Measurements from ENCODE around the gene FGGY.
"Not testable (repeated sequence)": the region's sequence is repeated elsewhere in the genome, so short reads cannot be mapped to it uniquely, and the experiment has no call there.

The FGGY gene

GRCh38 chr1:59522925-59523505 lies 226.1 kb downstream of the FGGY start:
- no peak for DNase-seq

DNA sequence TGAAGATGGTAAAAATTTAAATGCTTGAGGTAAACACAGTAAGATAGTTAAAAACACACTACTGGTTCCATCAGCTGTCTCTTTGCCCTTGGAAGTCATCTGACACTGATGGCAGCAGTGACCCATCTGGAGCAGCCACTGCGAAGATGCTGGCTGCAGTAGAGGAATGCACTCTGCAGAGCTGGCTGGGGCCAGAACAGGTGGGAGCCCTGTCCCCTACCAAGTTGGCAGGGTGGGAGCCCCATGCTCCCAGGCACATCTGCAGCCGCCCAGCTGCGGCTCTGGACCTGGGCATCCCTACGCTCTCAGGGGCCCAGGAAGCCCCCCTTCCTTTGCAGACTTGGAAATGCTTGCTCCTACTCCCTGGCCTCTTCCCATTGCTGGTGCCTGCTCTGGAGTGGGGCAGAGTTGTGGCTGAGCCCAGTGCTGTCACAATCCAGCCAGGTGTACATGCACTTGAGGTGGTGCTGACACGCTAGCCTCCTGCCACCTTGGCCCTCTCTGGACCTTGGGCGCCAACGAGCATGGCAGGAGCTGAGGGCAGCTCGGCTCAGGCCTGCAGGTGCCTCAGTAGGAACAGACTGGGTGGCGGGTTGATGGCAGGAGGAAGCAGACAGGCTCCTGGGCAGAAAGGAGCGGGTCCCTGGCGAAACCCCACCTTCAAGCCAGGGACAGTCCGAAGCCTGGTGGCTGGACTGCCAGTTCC lies 227.0 kb downstream of the FGGY start:
- DNase-seq: no peak

DNA sequence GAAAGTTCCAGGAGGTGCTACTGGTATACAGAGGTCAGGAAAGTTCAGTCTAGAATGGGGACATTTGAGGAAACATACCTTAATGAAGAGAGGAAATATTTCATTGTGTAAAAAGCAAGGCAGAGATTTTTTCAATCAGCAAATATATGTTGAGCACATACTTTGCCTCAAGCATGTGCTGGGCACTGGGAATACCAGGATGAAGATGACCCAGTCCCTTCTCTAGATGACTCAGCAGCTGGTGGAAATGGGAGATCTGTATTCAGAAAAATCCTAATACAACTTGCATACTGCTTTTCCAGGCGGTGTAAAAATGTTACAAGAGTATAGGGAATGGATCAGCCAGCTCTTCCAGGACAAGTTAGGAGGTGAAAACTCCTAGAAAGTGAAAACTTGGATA lies 229.3 kb downstream of the FGGY start:
- no peak for DNase-seq

GRCh38 chr1:59528471-59528870 lies 231.6 kb downstream of the FGGY start:
- DNase-seq: no peak

DNA sequence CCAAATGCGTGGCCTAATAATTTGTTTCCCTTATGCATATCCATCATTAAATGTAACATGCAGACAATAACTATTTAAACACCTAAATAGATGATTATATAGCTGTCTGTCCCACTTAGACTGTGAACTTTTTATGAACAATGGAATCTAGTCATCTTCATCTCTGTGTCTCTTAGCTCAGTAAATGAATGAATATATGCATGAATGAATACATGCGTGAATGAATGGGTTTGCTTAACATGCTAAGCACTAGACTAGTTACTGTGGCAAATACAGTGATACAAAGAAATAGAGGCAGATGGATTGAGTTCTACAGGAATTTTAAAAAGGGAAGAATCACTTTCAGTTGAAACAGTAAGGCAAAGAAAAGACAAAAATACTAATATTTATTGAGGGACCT lies 232.0 kb downstream of the FGGY start:
- DNase-seq: no peak

- no peak for DNase-seq
These were observed 233.2 kb downstream of the FGGY start for GRCh38 chr1:59530119-59530518.

- DNase-seq: no peak
These were observed 235.2 kb downstream of the FGGY start for GRCh38 chr1:59532102-59532501.

DNA sequence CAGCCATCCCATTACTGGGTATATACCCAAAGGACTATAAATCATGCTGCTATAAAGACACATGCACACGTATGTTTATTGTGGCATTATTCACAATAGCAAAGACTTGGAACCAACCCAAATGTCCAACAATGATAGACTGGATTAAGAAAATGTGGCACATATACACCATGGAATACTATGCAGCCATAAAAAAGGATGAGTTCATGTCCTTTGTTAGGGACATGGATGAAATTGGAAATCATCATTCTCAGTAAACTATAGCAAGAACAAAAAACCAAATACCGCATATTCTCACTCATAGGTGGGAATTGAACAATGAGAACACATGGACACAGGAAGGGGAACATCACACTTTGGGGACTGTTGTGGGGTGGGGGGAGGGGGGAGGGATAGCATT lies 241.6 kb downstream of the FGGY start:
- DNase-seq: not testable (repeated sequence)

- no peak for DNase-seq
These were observed 243.2 kb downstream of the FGGY start for GRCh38 chr1:59539961-59540681.

GRCh38 chr1:59541161-59541560 lies 244.3 kb downstream of the FGGY start:
- DNase-seq: no peak

- DNase-seq: no peak
These were observed 245.0 kb downstream of the FGGY start for GRCh38 chr1:59541891-59542290.

DNA sequence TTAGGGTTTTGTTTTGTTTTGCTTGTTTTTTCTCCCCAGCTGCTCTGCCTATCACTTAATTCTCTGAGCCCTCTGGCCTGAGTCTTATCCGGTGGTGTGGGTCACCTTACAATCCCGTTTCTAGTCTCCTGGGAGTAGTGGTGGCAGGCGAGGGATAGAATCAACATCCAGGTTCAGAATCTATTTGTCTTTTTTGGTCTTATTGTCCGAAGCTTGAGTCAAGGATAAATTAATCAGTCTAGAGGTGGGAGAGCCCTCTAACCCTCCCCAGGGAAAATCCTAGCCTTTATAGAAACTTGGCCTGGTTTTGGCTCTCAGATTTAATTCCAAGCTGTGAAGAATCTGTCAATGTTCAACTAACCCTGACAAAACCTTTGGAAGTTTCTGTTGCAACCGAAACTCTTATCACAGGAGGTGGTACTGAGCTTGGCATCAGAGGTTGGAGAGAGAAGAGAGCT lies 246.3 kb downstream of the FGGY start:
- no peak for DNase-seq

DNA sequence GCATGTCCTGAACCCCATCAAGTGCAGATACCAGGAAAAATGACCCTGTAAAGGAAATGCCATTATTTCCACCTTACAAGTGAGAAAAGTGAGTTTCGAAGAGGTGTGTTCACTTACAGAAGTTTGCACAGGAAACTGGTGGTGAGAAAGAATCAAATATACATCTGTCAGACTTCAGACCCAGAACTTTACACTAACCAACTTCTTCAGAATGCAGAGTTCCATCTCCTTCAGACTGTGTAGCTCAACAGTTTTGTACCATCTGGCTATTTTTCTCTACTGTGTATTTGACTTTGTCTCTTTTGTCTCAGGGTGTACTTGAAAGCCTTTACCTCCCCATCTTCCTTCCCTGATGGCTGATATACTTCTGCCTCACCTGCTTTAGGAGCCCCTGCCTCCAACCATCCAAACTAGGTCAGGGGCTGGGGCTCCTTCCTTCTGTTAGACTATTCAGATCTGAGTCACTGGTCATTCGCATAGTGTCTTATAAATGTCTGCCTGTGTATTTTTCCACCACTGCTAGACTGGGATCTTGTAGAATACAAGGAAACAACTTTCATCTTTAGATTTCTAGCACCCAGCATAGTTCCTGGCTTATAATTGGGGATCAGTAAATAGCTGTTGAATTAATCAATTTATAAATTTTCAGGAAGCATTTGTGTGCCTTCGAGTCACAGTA lies 247.9 kb downstream of the FGGY start:
- no peak for DNase-seq

- DNase-seq: no peak
These were observed 248.9 kb downstream of the FGGY start for GRCh38 chr1:59545830-59546229.

DNA sequence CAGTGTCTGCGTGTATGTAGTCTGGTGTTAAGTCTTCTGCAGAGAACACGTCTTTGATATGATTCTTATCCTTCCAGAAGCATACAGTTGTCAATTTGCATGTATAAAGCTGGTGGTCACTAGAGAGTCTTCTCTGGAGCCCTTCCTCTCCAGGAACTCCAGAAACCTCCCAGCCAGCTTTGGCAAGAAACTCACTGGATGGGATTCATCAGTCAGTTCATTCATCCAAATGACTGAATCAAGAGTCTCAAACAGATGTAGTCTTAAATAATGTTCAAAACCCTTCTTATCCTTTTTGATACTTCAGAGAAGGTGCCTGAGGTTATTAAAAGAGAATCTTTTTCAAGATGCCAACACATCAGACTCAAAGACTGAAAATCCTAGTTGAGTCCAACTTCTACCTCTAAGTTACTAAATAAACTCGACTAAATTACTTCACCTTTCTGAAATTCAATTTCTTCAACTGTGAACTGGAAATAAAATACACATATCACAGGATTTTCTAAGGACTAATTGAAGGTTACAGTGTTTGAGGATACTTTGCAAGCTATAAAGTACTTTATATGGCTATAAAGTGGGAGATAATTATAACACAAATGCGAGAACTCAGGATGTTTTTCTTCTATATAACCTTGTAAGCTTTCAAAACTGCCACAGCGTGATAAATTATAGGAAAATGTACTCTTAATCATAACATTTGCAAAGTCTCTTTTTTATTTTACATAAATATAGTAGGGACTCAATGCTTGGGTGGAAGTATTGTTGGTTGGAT lies 252.4 kb downstream of the FGGY start:
- DNase-seq: no peak

DNA sequence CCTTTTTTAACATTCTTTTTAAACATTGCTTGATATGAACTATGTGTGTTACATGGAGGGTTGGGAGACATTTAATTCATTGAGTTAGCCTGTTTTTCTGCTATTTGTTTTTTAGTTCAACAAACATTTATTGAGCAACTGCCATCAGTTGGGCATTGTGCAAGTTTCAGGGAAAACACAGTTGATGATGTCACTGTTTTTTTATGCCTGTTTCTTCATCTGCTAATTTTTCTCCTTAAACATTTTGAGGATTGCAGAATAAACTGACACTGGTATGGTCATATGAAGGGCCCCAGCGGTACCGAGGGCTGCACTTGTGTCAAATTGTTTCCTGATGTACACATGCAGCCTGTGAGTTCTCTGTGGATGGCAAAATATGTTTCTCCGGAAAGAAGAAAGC lies 253.0 kb downstream of the FGGY start:
- no peak for DNase-seq

DNA sequence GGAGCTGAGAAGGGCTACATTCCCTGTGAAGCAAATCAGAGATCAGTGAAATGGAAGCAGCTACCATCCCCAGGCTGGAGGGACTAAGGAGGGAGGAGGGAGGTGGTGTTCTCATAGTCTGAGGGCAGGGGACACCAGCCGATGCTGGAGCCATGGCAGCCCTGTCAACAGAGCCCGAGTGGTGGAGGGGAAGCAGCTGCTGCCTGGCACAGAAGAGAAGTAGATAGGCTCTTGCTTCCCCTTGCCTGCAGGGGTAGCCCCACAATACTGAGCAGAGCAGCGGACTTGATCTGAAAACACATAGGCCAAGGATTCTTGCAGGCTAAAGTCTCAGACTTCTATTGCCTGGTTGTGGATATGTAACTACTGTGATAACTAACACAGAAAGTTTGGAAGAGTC lies 255.1 kb downstream of the FGGY start:
- no peak for DNase-seq

DNA sequence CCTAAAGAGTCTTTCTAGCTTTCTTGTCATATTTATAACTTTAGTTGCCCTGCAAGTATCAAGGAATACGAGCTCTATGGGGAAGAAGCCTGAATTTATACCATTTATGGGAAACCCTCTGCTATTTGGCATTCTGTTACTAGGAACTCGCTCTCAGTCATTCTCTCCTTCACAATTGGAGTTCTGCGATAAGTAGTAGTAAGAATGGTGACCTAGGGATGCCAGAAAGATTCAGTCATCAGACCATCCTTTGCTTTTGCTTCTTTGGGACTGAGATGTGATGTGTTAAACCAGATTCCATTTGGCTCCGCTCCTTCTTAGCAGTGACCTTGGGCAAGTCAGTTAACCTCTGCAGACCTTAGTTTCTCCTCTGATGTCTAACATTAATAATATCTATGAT lies 256.5 kb downstream of the FGGY start:
- DNase-seq: no peak

DNA sequence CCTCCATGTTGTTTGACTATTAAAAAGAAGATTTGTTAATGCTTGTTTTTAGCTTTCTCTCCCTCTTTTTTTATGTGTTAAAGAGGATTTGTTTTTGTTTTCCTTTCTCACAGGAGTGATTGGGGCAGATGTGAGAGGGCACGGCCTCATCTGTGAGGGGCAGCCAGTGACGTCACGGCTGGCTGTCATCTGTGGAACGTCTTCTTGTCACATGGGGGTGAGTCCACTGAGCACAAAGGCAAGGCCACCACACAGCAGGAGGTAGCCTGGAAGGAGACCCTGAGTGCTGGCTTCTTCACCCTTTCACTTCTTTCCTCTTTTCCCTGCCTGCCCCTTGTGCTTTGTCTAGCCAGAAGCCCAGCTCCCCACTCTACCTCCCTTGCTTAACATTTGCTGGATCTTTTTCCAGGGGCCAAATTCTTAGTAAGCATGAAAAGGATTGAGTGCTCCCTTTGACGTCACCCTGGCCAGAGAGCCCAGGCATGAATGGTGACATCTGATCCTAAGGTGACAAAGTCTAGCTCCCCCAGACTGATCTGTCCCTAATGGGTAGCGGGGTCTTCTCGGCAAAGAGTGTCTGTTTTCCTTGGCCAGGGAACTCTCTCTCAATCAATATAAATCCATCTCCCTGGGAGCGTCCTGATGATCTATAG lies 257.2 kb downstream of the FGGY start:
- no peak for DNase-seq

DNA sequence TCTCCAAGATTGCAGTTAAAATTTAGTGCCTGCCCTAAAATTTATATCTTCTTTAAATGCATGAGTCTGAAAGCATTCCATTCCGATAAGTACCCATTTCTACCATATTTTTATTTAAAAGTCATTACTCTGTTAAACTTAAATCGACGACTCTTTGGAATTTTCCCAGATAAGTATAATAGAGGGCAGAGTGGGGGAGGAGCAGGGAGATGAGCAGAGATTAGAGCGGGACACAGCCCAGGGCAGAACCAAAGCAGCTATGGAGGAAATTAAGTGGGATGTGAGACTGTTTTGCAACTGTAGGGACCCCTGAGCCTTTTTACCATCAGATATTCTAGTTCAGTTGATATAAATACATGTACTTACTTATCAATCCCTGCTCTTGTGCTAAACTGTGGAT lies 257.9 kb downstream of the FGGY start:
- DNase-seq: no peak

DNA sequence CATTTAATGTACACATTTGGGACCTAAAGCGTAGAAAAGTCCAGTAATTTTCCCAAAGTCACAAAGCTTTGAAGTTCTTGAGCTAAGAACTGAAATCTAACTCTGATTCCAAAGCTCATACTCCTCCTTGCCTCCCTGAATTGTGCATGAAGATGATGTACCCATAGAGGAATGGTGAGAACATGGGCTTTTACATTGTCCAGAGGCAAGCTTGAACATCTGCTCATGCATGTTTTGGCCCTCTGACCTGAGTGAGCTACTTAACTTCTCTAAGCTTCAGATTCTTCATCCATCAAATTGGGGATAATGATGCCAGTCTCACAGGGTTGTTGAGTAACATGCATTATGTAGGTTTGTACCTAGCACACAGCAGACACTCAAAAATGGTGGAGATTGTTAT lies 259.5 kb downstream of the FGGY start:
- no peak for DNase-seq

DNA sequence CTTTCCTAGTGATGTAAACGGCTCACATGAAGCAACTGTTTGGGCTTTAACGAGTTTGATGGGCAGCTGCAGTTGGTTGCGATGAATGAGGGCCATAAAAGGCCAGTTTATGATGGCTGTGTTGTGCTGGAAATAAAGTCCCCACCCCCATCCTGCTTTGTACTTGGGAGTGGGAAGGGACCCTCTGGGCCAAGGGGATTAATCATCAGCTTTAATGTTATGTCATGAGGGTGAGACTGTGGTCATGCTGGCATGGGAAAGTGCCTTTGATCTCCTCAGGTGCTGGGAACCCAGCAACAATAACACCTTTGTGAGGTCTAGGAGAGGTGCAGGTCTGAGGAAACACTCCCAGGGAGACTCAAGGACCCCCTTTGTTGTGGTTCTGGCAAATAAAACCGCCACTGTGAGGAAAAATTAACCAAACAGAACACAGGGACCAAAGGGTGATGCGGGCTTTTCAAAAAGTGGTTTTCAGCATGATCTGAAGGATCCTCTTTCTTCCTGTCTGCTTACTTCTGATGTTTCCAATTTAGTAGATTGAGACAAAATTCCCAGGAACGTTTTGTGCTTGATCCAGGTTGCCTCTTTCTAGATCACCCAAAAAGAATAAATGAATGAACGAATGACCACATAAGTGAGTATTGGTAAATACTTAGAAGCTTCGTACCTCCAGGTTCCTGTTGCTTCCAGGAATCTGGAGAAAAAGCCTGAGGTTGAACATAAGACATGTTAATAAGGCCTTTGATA lies 260.1 kb downstream of the FGGY start:
- DNase-seq: no peak
